TTC549 (cell line): ENCODE measurements around the gene PKD1L1.

Experiments used
- FAIRE-seq: peaks from 2 replicates; lab custom pipeline; 2012; peaks lifted over from hg19 to GRCh38; lab: Jason Lieb, UNC

PKD1L1 gene

DNA sequence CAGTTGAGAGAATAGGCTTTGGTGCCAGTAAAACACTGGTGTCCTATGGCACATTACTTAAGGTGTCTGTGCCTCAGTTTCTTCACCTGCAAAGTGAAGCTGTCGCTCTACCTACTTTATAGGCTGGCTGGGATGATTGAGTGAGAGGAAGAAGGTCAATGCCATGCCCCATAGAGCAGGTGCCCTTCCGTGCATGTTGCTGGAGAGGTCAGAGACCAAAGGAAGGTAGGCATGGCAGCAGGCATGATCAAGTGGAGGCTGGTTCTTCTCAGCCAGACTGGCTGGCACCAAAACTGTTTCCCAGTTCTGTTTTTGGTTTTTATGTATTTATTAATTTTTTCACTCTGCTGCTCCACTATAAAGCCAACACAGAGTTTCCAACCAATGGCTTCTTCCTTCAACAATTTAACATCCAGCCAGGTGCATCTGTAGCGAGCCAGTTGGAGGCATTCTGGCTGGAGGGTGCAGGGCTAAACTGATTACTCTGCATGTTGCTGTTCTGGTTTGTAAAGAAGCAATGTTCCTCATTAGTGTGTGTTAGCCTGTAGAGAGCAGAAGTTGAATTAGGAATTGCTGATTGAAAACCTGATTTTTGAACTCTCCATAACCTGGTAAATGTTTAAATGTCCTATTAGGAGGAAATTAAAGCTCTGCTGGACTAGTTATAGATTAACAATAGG is 222.1 kb downstream of the PKD1L1 start:
- FAIRE-seq, result no peak

DNA sequence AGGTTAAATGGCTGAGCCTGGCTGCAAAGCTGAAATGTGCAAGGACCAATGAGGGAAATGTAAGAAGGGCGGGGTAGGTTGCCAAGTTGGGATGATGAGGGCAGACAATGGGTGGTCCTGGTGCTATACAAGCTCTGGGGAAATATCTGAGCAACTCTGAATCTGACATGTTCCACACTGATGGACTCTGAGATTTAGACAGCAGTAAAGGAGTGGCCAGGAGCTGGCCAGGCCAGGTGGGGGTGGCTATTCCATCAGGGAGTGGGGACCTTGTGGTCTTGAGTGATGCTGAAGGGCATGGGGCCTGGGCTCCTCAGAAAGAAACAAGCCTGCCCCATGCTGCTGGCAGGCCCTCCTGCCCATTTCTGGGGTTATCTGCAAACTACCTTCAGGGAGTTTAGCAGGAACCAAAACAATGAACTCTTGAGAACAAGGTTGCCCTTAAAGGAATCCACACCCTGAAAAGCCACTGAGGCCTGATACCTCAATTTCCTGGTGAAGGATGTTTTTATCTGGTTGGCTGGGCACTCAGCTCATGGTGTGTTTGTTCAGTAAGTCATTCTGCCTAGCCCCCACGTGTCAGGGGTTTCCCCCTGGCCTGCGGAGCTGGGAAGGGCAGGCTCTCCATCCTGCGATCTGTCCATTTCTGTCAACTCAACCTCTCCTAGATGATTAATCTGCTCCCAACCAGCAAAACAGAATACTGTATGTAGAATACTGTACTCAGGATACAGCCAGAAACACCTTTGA is 223.1 kb downstream of the PKD1L1 start:
- no peak for FAIRE-seq
